GM10248 (cell line): ENCODE measurements around the gene GALNT13.

ENCODE experiments used
- CTCF ChIA-PET: fragments of 300-600 bp; sonication (Branson Sonifier 250); formaldehyde crosslinking; extraction: SDS; loops from one replicate; lab custom pipeline; 2021; ENCODE audit warnings: antibody characterized with exemption; lab: Yijun Ruan, JAX
- POLR2A ChIA-PET: fragments of 350-650 bp; sonication (Branson Sonifier 250); formaldehyde crosslinking; extraction: SDS; loops from one replicate; lab custom pipeline; 2020; ENCODE audit warnings: antibody characterized with exemption; lab: Yijun Ruan, JAX
- DNase-seq: peaks from one replicate; pipeline ENCODE4 v3.0.0; 2012; ENCODE audit errors: extremely low spot score
- CTCF ChIP-seq: IDR thresholded peaks from 2 replicates; pipeline ENCODE4 v1.5.1; 2012; ENCODE audit warnings: mild to moderate bottlenecking, low read depth; ENCODE audit errors: extremely low read depth, missing control alignments, control extremely low read depth

The GALNT13 gene

GRCh38 chr2:154120706-154121105 lies 249.0 kb downstream of the GALNT13 start:
- CTCF ChIA-PET = no interaction called here
- no peak for TF ChIP-seq CTCF
- no peak for DNase-seq
- POLR2A ChIA-PET = no interaction called here

GRCh38 chr2:154125891-154126290 lies 254.2 kb downstream of the GALNT13 start:
- DNase-seq = no peak
- CTCF ChIA-PET = no interaction called here
- no peak for TF ChIP-seq CTCF
- POLR2A ChIA-PET = no interaction called here

- no peak for TF ChIP-seq CTCF
- CTCF ChIA-PET = interaction anchor here (1.1 to 1.8 kb wide), 3 partner anchors 11 to 92 kb away, joined by 3 to 6 read pairs (median 3); no protein-coding TSS in a partner anchor
- DNase-seq = no peak
- POLR2A ChIA-PET = no interaction called here
Observed at GRCh38 chr2:154130821-154131220, 259.1 kb downstream of the GALNT13 start.

- ChIA-PET CTCF (interaction anchor here (0.6 to 1.2 kb wide), 2 partner anchors 47 to 1205 kb away, joined by 3 read pairs; no protein-coding TSS in a partner anchor), POLR2A (no interaction called here)
- DNase-seq = no peak
Observed at GRCh38 chr2:154132827-154133226, 261.1 kb downstream of the GALNT13 start.

GRCh38 chr2:154133823-154134222 lies 262.1 kb downstream of the GALNT13 start:
- POLR2A ChIA-PET = no interaction called here
- no peak for TF ChIP-seq CTCF
- no peak for DNase-seq
- CTCF ChIA-PET = no interaction called here

More at GRCh38 chr2:154132827-154133226, 261.1 kb downstream of the GALNT13 start:
- no peak for TF ChIP-seq CTCF

- ChIA-PET CTCF (interaction anchor here (1.0 to 1.8 kb wide), 2 partner anchors 9 to 29 kb away, joined by 3 to 6 read pairs; no protein-coding TSS in a partner anchor), POLR2A (no interaction called here)
- no peak for TF ChIP-seq CTCF
- no peak for DNase-seq
Observed at GRCh38 chr2:154140249-154141025, 268.7 kb downstream of the GALNT13 start.
